Measurements from ENCODE around the gene KCNQ2.

KCNQ2 gene

GRCh38 chr20:63374504-63374903 is 98.0 kb downstream of the KCNQ2 start:
- DNase-seq, result no peak

DNA sequence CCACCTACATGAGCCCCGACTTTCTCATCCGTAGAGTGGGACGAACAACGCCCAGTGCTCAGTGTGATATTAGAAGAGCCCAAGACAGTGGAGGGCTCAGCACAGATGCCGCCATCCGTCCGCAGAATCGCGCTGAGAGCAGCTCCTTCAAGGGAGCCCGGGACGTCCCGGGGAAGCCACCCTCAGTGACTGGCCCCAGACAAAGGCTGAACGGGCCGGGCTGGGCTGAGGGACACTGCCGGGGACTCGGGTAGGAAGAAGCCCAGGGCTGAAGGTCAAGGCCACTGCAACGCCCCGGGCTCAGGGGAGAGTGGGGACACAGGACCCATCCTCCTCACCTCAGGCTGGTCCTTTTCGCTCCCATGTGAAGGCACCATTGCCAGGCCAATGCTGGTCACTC is 98.5 kb downstream of the KCNQ2 start:
- DNase-seq, result no peak

GRCh38 chr20:63372971-63373885 is 99.2 kb downstream of the KCNQ2 start:
- DNase-seq, result no peak

GRCh38 chr20:63371291-63371865 is 101.1 kb downstream of the KCNQ2 start:
- peak in 2 of 56 donors; percentile 17 to 24 for DNase-seq

- no peak for DNase-seq
Observed at GRCh38 chr20:63370618-63371187, 101.8 kb downstream of the KCNQ2 start.

GRCh38 chr20:63369724-63370617 is 102.5 kb downstream of the KCNQ2 start:
- DNase-seq, result no peak

DNA sequence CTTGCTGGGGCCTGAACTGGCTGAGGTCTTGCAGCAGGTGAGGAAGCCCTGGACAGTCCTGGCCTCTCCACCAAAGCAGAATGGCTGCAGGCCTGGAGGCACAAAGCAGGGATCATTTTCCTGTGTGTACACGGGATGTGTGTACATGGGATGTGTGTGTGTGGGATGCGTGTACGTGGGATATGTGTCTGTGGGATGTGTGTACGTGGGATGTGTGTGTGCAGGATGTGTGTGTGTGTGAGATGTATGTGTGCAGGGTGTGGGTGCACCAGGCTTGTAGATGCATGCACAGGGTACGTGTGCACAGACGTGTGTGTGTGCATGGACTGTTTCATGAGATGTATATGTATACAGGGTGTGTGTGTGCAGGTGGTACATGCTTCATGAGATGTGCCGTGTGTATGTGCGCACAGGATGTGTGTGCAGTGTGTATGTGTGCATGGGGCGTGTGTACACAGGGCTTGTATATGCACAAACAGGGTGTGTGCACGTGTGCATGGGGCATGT is 103.4 kb downstream of the KCNQ2 start:
- DNase-seq, result no peak

DNA sequence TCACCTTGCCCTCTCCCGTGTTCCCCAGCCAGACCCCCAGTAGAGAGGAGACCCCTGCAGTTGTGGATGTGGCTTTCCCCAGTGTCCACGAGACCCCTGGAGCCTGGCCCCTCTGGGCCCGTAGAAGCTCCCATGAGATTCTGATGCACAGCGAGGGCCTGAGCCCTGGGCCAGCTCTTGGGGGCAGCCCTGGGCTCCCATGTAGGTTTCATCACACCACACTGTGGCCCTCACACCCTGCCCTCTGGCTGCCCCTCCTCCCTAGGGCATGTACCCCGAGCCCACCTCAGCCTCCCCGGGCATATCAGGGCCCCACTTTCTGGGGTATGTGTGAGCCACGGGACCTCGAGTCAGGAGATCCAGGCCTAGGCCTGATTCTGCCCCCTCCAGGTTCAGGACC is 104.3 kb downstream of the KCNQ2 start:
- no peak for DNase-seq

DNA sequence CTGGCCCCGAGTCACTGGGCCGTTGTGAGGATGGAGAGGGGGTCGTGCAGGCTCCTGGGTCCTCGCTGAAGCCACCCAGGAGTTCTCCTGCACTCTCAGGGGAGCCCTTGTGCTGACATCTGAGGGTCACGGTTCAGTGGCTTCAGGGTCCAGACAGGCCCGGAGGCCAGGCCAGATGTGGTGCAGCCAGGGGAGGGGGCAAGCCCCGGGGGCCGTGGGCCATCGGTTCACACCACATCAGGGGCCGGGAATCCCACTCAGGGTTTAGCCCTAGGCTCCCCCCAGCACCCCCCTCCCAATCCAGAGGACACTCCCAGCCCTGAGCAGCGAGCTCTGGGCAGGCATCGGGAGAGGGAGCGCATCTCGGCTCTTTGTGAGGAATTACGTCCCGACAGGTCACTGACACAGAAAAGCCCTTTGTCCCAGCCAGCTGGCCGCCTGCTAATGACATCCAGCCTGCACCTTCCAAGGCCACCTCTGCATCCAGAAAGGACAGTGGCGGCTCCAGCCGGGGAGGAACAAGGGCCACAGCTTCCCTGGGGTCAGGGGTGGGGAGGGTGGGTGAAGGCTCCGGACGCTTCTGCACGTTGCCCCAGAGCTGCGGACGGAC is 104.9 kb downstream of the KCNQ2 start:
- no peak for DNase-seq

GRCh38 chr20:63366390-63367365 is 105.8 kb downstream of the KCNQ2 start:
- no peak for DNase-seq

- DNase-seq, result no peak
Observed at GRCh38 chr20:63365601-63366389, 106.7 kb downstream of the KCNQ2 start.

DNA sequence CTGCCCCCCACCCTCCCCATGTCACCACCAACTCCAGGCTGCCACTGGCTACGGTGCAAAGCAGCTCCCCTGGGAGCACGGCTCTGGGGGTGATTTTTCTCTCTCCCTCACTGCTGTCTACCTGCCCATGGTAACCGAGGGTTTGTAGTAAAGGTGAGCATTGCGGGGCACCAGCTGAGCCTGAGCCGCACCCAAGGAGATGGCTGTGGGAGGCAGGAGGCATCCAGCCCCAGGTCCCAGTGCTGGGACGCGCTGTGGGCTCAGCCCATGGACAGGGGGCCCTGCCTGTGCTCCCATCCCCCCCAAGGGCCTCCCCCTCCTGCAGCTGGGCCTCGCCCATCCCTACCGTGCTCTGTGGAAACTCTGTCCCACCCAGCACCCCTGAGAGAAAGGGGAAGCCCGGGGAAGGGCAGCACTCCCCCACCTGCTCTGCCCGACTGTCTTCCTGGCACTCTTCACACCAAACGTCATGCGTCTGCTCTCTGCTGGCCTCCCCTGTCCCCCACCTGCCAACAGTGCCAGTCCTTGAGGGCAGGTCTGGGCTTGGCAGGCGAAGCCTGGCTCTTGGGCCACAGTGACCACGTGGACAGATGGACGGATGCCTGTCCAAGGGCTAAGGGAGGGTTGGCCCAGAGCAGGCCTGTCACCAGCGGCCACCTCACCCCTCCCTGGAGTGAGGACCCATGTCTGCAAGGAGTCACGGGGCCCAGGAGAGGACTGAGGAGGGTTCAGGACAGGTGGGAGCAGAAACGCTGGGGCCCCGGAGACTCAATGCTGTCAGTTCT is 107.5 kb downstream of the KCNQ2 start:
- no peak for DNase-seq

DNA sequence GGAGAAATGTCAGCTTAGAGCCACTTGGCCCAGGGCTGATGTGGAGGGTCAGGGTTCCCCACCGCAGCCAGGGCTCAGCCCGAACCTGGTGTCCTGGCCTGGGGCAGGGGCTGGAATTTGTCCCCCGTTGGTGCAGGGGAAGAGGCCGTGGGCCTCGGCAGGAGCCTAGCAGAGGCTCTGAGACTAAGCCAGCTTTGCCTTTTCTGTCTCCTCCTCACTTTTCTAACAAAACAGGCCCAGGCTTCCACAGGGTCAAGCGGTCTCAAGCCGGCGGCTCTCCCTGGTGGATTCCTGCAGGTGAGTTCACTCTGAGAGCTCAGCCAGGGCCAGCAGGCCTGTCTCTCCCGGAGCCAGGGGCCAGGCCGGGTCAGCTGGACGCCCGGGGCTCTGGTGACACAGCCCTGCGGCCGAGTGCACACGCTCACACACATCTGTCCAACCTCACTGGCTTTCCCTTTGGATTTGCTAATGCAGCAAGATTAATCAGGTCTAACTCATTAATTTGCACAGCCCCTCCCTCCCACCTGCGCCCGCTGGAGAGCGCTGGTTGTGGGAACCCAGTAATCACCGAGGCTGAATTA is 108.4 kb downstream of the KCNQ2 start:
- DNase-seq, result no peak

DNA sequence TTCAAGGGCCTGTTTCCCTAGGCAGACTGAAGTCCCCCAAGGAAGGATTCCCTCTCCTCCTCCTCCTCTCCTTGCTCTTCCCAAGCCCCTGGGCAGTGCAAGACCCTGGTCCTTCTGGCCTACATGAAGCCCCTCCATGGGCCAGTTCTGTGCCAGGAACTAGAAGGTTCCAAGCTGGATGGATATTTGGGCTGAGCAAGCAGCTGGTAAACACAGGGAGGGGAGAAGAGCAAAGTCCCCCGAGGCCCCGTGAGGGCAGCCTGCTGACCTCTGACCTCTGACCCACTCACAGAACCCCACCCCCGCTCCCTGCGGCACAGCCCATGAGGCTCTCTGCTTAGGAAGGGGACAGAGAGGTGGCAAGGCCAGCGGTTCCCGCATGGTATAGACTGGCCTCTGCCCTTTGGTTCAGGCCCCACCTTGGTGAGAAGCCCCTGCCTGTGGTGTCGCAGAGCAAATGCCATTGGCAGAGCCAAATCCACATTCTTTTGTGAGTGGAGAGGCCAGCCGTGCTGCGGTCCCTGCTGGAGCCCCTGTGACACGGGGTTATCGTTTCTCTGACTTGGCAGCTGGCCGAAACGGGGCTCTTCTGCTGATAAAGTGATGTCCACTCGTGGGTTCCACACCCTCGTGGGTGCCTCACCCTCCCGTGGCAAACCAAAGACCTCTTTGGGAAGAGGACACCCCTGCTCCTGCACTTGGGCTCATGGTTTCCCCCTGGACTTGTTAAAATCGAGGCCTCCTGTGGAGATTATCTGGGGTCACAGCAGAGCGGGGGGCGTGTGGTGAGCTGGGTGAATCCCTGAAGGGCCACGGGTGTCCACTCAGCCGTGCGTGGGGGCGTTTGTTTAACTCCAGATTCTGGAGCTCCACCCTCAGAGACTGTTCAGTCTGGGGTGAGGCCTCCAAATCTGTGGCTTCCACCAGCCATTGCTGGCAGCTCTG is 109.2 kb downstream of the KCNQ2 start:
- no peak for DNase-seq

GRCh38 chr20:63362436-63363009 is 109.9 kb downstream of the KCNQ2 start:
- DNase-seq, result no peak

Measured in nucleus accumbens (tissue), 56 donors.